ENCODE results near the gene ALG3. TPM values are rescaled to one million over a fixed set of nuclear protein-coding genes. Genes with fewer than 3 reads are reported as not detected.

Gene ALG3
- total RNA-seq, 1 donor from 2014 or later = 40.9 TPM

DNA sequence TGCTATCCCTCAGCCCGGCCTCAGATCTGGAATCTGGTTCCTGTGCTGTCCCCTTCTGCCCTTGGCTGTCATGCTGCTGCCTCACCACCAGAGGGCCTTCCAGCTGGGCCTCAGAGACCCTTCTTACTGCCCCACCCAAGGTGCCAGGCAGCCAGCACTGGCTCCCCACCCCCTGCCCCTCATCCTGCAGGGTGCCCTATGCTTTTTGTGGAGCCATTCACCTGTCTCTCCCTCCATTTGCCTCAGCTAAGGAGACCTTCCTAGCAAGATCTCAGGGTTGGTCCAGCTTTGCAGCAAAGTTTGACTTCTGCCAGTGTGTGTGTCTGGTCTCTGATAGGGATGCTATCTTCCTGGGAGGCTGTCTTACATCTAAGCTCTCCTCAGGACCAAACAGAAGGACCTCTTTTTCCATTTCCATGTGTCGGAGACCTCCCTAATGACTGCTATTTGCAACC is 21.3 kb downstream of the ALG3 start:
- no peaks in the 10 kb centered on the region for H3K9me3 Mint-ChIP-seq
- H3K27me3 Mint-ChIP-seq (ENCODE audit: low read depth) = peaks cover 79% of the 10 kb centered on the region
- peaks cover 9% of the 10 kb centered on the region for H3K4me1 Mint-ChIP-seq
- no peak for DNase-seq (ENCODE audit: low spot score in 2 of 2, unreplicated experiment in 2 of 2)
- H3K4me3 Mint-ChIP-seq = no peak overlapping the region
- no peak overlapping the region for H3K27ac Mint-ChIP-seq
- TF ChIP-seq, protein P1, sequence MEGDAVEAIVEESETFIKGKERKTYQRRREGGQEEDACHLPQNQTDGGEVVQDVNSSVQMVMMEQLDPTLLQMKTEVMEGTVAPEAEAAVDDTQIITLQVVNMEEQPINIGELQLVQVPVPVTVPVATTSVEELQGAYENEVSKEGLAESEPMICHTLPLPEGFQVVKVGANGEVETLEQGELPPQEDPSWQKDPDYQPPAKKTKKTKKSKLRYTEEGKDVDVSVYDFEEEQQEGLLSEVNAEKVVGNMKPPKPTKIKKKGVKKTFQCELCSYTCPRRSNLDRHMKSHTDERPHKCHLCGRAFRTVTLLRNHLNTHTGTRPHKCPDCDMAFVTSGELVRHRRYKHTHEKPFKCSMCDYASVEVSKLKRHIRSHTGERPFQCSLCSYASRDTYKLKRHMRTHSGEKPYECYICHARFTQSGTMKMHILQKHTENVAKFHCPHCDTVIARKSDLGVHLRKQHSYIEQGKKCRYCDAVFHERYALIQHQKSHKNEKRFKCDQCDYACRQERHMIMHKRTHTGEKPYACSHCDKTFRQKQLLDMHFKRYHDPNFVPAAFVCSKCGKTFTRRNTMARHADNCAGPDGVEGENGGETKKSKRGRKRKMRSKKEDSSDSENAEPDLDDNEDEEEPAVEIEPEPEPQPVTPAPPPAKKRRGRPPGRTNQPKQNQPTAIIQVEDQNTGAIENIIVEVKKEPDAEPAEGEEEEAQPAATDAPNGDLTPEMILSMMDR (IDR thresholded peaks at IDR 0.05; ENCODE audit: unreplicated experiment) = peak; percentile 82
- no peaks in the 10 kb centered on the region for H3K36me3 Mint-ChIP-seq

DNA sequence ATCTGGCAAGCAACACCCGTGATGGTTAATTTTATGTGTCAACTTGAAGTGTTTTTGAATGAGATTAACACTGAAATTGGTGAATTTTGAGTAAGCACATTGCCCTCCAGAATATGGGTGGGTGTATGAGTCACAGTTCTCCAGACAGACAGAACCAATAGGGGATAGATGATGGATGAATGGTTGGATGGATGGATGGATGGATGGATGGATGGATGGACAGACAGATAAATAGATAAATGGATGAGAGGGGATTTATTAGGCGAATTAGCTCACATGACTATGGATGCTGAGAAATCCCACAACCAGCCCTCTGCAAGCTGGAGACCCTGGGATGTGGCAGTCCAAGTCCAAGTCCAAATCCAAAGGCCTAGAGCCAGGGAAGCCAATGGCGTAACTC is 24.8 kb downstream of the ALG3 start:
- no peak for DNase-seq (ENCODE audit: low spot score in 2 of 2, unreplicated experiment in 2 of 2)
- TF ChIP-seq, protein P1 (IDR thresholded peaks at IDR 0.05; ENCODE audit: unreplicated experiment) = no peak
- H3K9me3 Mint-ChIP-seq = no peaks in the 10 kb centered on the region
- H3K4me1 Mint-ChIP-seq = peaks cover 2% of the 10 kb centered on the region
- no peak overlapping the region for H3K27ac Mint-ChIP-seq
- peaks cover 59% of the 10 kb centered on the region for H3K27me3 Mint-ChIP-seq (ENCODE audit: low read depth)
- H3K36me3 Mint-ChIP-seq = no peaks in the 10 kb centered on the region
- no peak overlapping the region for H3K4me3 Mint-ChIP-seq

DNA sequence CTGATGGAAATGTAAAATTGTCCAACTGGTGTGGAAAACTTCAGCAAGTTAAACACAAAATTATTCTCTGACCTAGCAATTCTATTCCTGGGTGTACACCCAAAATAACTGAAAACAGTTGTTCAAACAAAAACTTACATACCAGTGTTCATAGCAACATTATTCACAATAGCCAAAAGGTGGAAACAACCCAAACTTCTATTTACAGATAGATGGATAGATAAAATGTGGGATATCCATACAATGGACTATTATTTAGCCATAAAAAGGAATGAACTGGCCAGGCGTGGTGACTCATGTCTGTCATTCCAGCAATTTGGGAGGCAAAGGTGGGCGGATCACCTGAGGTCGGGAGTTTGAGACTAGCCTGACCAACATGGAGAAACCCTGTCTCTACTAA is 26.2 kb downstream of the ALG3 start:
- DNase-seq (ENCODE audit: low spot score in 2 of 2, unreplicated experiment in 2 of 2) = no peak
- no peaks in the 10 kb centered on the region for H3K9me3 Mint-ChIP-seq
- peaks cover 49% of the 10 kb centered on the region for H3K27me3 Mint-ChIP-seq (ENCODE audit: low read depth)
- no peak overlapping the region for H3K27ac Mint-ChIP-seq
- H3K4me1 Mint-ChIP-seq = no peaks in the 10 kb centered on the region
- TF ChIP-seq, protein P1 (IDR thresholded peaks at IDR 0.05; ENCODE audit: unreplicated experiment) = no peak
- H3K4me3 Mint-ChIP-seq = no peak overlapping the region
- no peaks in the 10 kb centered on the region for H3K36me3 Mint-ChIP-seq

DNA sequence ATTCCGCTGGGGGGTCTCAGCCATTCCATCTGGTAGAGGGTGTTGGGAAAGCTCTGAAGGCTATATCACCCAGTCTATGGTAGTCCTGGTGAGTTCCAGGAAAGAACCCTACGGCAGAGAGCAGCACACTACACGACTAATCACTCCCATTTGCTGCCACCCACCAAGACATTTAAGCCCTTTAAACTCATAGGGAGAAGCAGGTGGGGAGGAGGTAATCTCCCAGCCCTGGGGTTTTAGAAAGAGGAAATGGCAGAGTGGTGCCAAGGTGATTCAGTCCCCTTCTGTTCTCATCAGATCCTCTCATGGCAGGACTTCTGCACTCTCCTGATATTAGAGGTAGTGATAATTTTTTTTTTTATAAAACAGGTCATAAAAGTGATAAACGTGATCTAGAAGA is 29.9 kb downstream of the ALG3 start:
- H3K4me3 Mint-ChIP-seq = no peak overlapping the region
- H3K4me1 Mint-ChIP-seq = no peaks in the 10 kb centered on the region
- no peaks in the 10 kb centered on the region for H3K36me3 Mint-ChIP-seq
- H3K9me3 Mint-ChIP-seq = no peaks in the 10 kb centered on the region
- TF ChIP-seq, protein P1 (IDR thresholded peaks at IDR 0.05; ENCODE audit: unreplicated experiment) = no peak
- no peak overlapping the region for H3K27ac Mint-ChIP-seq
- peaks cover 22% of the 10 kb centered on the region for H3K27me3 Mint-ChIP-seq (ENCODE audit: low read depth)
- DNase-seq (ENCODE audit: low spot score in 2 of 2, unreplicated experiment in 2 of 2) = no peak

DNA sequence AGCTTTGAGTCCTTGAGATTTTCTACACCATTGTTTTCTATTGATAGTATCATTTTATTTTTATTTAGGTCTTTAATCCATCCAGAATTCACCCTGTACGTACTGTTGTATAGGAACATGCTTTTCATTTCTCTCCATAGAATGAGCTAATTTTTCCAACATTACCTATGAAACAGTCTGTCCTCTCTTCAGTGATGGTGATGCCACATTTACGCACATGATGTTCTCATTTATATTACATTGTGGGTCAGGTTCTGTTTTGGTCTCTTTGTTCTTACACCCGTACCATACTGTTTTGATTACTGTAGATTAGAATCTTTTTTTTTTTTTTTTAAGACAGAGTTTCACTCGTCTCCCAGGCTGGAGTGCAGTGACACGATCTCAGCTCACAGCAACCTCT is 37.0 kb downstream of the ALG3 start:
- H3K4me3 Mint-ChIP-seq = no peak overlapping the region
- no peaks in the 10 kb centered on the region for H3K36me3 Mint-ChIP-seq
- no peak overlapping the region for H3K27ac Mint-ChIP-seq
- H3K9me3 Mint-ChIP-seq = no peaks in the 10 kb centered on the region
- H3K27me3 Mint-ChIP-seq (ENCODE audit: low read depth) = peaks cover 26% of the 10 kb centered on the region
- TF ChIP-seq, protein P1 (IDR thresholded peaks at IDR 0.05; ENCODE audit: unreplicated experiment) = no peak
- DNase-seq (ENCODE audit: low spot score in 2 of 2, unreplicated experiment in 2 of 2) = no peak
- H3K4me1 Mint-ChIP-seq = no peaks in the 10 kb centered on the region

DNA sequence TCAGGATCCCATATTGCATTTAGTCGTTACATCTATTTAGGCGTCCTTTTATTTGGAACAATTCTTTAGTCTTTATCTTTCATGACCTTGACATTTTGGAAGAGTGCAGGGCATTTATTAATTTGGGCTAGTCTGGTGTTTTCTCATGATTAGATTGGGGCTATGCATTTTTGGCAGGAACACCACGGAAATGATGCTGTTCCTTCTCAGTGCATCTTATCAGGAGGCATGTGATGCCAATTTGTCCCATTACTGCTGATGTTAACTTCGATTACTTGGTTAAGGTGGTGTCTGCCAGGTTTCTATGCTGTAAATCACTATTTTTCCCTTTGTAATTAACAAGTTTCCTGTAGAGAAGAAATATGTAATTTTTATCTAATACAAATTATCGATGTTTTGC is 37.5 kb downstream of the ALG3 start:
- Mint-ChIP-seq H3K4me3 (no peak overlapping the region), H3K36me3 (no peaks in the 10 kb centered on the region), H3K4me1 (no peaks in the 10 kb centered on the region), H3K27ac (no peak overlapping the region), H3K9me3 (no peaks in the 10 kb centered on the region), H3K27me3 (ENCODE audit: low read depth) (peaks cover 30% of the 10 kb centered on the region)
- no peak for DNase-seq (ENCODE audit: low spot score in 2 of 2, unreplicated experiment in 2 of 2)
- TF ChIP-seq, protein P1 (IDR thresholded peaks at IDR 0.05; ENCODE audit: unreplicated experiment) = no peak

Data from mesothelial cell of epicardium (in vitro differentiated cells).